Pulmonary artery endothelial cell (primary cell): Measurements from ENCODE around the gene ZNF433. TPM values are rescaled to one million over a fixed set of nuclear protein-coding genes. Genes with fewer than 3 reads are reported as not detected.
A peak's percentile ranks its signal among the peaks of the same experiment; 100 is the strongest.

Experiments
- DNase-seq: peaks from one replicate; pipeline ENCODE4 v3.0.0-alpha.2; 2011; ENCODE audit warnings: low read depth, low spot score
- total RNA-seq: library from RNA; depleted of rRNA; stranded (reverse); fragments of >200 nt; gene quantifications from 2 replicates; pipeline ENCODE4 v1.2.3, GENCODE V29; 2014

ZNF433 gene
- total RNA-seq, 1 donor from 2014 or later: 2.6 TPM

DNA sequence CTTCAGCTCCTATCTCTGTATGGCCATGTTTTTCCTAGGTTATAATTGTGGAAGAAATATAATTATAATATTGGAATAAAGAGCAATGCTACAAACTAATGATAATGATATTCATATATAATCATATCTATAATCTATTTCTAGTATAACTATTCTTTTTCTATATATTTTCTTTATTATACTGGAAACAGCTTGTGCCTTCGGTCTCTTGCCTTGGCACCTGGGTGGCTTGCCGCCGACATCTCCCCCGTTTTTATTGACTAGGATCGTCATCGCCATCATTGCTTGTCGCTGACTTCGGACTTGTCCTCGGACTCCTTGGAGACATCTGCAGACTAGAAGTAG is 46.4 kb downstream of the ZNF433 start:
- DNase-seq: no peak

- peak; percentile 67 for DNase-seq
Measured at GRCh38 chr19:11987405-11988281, 47.8 kb downstream of the ZNF433 start.

DNA sequence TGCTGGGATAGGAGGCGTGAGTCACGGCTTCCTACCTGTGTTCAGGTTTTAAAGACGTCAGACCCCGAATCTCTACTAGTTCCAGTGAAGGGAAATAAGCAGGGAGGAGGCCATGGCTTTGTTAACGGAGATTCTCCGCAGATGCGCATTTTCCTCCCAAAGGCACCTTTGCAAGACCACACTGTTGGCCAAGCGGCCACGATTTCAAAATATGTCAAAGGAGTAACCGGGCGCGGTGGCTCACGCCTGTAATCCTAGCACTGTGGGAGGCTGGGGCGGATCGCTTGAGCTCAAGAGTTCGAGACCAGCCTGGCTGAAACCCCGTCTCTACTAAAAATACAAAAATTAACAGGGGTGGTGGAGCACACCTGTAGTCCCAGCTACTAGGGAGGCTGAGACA is 48.7 kb downstream of the ZNF433 start:
- DNase-seq: no peak

GRCh38 chr19:11984986-11985385 is 50.5 kb downstream of the ZNF433 start:
- no peak for DNase-seq

DNA sequence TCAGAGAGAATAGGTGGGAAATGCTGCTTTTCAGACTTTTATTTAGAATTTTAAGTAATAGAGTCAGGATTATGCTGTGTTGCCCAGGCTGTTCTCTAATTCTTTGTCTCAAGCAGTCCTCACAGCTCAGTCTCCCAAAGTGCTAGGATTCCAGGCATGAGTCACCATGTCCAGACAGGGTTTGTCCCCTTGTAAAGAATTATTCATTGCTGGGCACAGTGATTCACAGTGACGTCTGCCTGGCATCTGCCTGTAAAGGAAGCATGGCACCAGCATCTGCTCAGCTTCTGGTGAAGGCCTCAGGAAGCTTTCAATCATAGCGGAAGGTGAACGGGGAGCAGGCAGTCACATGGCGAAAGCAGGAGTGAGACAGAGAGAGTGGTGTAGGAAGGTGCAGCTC is 53.0 kb downstream of the ZNF433 start:
- no peak for DNase-seq

DNA sequence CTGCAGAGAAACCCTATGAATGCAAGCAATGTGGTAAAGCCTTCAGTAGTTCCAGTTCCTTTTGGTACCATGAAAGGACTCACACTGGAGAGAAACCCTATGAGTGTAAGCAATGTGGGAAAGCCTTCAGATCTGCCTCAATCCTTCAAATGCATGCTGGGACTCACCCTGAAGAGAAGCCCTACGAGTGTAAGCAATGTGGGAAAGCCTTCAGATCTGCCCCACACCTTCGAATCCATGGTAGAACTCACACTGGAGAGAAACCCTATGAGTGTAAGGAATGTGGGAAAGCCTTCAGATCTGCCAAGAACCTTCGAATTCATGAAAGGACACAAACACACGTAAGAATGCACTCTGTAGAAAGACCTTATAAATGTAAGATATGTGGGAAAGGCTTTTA is 56.0 kb downstream of the ZNF433 start:
- no peak for DNase-seq

- DNase-seq: no peak
Measured at GRCh38 chr19:11978492-11979100, 56.9 kb downstream of the ZNF433 start.

GRCh38 chr19:11973019-11973810 is 62.3 kb downstream of the ZNF433 start:
- no peak for DNase-seq

GRCh38 chr19:11971041-11971440 is 64.4 kb downstream of the ZNF433 start:
- no peak for DNase-seq

DNA sequence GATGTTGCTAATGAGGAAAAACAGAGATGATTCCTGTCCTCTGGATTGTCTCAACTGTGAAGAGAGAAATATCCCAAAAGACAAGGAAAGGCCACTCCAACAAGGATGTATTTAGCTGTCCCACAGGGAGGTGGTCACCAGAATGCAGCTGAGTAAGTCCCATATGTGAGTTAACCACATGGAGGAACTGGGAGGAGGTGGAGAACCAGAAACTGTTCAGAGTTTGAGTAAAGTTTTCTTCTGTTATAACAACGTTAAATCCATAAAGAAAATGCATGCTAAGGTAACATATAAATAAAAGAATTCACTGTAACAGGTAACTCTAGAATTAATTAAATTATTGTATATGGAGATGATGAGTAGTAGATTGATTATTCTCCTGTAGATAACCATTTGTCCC is 65.3 kb downstream of the ZNF433 start:
- no peak for DNase-seq

GRCh38 chr19:11964858-11965645 is 70.4 kb downstream of the ZNF433 start, which contains the start of gene ZNF763:
ZNF763 (plus strand) TSS chr19:11965040; CDS start chr19:11965209, 169 bp downstream.
- DNase-seq: peak; percentile 36

Other genes with a start within 250 kb of the ZNF433 start
- gene ZNF491, start 237.2 kb downstream of the ZNF433 start, total RNA-seq: 0.86 and 1.7 TPM in 2 replicates
- gene ZNF440, start 221.4 kb downstream of the ZNF433 start, total RNA-seq: 6.3 and 10.5 TPM in 2 replicates
- 0.26 and 4.5 TPM in 2 replicates for gene ZNF439, start 187.0 kb downstream of the ZNF433 start, total RNA-seq
- gene ZNF69, start 147.9 kb downstream of the ZNF433 start, total RNA-seq: 1.1 and 11.1 TPM in 2 replicates
- 5.8 and 7.1 TPM in 2 replicates for gene ZNF700, start 110.6 kb downstream of the ZNF433 start, total RNA-seq
- gene ZNF763, start 70.6 kb downstream of the ZNF433 start, total RNA-seq: 0.40 and 1.9 TPM in 2 replicates
- 0.26 and 0.56 TPM in 2 replicates for gene ZNF878, start 17.3 kb upstream of the ZNF433 start, total RNA-seq
- gene ZNF844, start 29.1 kb upstream of the ZNF433 start, total RNA-seq: 2.8 and 4.9 TPM in 2 replicates
- gene ZNF20, start 104.7 kb upstream of the ZNF433 start, total RNA-seq: 2.7 and 3.7 TPM in 2 replicates
- gene ZNF625, start 121.1 kb upstream of the ZNF433 start, total RNA-seq: 11.1 and 12.9 TPM in 2 replicates
- 5.5 and 6.2 TPM in 2 replicates for gene ZNF136, start 127.4 kb upstream of the ZNF433 start, total RNA-seq